HG03097 (cell line): ENCODE measurements around the gene CD59.
"Not testable (repeated sequence)": the region's sequence is repeated elsewhere in the genome, so short reads cannot be mapped to it uniquely, and the experiment has no call there.

Experiments
- ATAC-seq: cut with Tn5 transposase; IDR thresholded peaks from one replicate; pipeline ENCODE4 v1.9.1; 2021; ENCODE audit not compliant: unreplicated experiment, low FRiP score

The CD59 gene

DNA sequence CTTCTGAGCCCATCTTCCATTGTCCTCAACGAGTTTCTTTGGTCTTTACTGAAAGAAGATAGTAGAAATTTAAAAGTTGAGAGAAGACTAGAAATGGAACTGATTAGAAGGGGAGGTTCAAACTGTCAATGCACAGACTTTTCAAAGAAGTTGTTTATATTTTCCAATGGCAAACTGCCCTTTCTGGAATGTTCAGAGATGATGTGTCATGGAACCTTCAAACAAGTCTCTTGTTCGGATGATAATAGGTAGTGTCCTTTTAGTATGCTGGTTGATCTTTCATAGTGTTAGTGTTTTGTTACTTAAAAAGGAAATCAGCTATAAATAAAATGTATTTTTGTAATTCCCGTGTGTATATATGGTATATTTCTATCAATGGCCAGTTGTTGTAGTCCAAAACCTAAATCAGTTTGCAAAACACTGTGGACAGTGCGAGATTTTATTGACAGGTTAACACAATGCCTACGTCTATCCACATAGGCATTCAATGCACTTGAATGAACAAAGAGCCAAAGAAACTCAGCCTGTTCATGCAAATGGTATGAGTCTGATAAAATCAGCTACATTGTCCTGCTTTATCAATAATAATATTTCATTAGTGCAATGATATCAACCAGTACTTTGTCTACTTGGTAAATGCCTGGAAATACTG lies 66.5 kb downstream of the CD59 start:
- ATAC-seq, result no peak

DNA sequence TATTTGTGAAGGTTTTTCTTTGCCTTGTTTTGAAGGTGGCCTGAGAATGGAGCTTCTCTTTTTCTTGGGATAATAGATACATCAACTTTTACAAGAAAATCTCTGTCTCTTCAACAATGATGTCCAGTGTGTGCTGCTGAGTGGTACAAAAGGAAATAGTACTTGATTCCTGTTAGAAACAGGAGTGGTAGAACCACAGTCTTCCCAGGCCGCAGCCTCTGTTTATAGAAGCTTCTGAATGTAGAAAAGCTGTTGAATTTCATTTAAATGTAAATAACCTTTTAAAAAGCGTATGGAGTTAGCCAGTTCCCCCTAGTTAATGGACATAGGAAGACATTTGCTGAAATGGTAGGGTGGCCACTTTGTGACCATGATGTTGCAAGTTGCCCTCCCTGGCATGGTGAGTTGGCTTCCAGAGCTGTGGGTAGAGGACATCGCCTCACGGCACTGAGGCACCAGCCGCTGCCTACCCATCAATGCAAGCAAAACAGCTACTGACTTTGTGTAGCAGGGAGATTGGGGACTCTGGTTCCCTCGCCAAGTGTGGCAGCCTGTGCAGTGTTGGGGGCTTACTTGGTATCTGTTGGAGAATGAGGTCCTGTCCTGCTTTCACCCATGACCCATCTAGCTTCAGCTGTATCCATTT lies 67.1 kb downstream of the CD59 start:
- no peak for ATAC-seq

DNA sequence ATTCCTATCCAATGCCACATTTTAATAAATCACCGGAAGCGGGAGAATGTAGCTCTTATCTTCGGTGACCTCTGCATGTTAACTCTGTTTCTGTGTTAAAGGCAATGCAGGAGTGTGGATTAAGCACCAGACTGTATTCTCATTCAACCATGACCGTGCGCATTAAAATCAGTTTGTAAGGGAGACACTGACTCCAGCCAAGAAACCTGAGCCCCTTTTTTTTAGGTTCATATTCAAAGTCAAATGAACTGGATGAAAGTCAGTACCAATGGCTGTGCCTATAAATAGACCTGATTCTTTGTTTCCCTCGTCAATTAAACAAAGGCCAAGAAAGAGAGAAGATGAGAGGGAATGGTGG lies 67.8 kb downstream of the CD59 start:
- ATAC-seq, result no peak

DNA sequence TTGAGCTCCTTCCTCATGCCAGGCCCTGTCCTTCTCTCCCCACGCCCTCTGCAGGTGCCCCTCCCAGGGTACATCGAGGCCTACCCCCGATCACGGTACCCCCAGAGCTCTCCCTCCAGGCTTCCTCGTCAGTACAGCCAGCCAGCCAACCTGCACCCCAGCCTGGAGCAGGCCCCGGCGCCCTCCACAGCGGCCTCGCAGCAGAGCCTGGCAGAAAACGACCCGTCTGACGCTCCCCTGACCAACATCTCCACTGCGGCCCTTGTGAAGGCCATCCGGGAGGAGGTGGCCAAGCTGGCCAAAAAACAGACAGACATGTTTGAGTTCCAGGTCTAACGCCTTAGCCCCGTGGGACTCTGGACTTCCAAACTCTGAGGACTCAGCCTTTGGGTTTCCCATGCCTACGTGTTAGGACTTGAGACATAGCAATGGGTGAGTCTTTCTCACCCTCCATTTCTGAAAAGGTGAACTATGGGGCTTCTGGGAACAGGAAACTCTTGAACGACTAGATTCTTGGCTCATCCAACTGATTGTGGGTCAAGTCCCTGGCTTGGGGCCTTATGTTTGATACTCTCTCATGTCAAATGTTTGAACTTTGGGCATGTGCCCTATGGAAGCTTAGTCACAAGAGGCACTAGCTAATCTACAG lies 68.3 kb downstream of the CD59 start:
- no peak for ATAC-seq

DNA sequence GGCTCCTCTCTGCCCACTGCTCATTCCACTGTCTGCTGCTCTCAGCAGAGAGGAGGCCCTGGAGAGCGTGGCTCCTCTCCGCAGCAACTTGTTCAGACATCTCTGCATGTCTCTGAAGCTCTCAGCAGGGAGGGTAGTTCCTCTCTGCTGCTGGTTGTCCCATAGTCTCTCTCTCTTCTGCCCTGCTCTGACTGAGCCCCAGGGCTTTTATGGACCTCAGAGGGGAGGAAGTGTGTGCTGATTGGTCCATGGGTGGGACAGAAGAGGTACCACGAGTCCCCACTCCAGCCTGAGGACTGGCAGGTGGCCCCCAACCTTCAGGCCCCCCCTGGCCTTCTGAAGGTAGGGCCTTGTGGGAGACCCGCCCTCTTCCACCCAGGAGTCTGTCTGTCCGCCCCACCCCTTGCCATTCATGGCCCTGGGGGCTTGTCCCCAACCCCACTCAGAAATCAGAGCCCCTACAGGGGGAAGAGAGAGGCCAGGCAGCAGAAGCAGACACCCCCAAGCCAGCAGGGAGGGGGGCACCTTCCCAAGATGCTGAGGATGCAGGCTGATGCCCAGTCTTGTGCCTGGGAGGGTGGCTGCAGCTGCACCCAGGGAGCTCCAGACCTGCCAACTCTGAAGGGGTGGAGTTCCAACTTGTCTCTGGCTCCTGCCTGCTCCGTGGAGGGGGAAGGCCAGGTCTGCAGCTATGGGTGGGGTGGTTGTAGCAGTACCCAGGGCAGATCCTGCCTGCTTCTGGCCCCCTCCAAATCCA lies 70.7 kb downstream of the CD59 start:
- no peak for ATAC-seq

DNA sequence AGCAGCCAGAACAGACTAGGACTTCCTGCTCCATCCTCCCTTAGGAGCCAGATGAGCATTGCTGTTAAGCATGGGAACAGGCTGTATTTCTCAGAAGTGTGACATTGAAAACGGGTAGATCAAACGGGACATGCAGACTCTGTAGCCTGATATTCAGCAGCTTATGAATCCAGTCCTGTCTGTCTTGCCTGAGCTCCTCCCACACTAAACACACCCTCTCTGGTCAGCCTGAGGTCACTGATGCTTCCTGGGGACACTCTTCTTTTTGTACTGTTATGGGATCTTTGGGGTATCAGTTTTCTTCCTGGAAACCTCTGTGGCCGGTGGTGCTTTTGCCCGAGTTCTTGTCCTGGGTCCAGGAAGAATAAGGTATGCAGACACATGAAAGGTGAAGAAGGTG lies 71.4 kb downstream of the CD59 start:
- ATAC-seq, result no peak

DNA sequence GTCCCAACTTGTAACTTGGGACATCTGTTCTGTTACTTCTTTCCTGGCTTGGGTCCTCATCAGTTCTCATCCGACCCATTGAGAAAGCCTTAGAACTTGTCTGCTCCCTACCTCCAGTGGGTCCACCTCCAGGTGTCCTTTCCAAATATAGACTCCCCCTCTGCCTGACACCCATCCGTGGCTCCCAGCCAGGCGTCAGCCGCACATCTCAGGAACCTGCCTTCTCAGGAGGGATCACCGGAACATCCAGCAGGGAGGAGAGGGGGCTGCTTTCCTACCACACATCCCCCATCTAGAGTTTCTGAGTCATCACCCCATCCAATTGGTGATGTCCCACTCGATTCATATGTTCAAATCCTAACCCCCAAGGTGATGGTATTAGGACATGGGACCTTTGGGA lies 72.1 kb downstream of the CD59 start:
- ATAC-seq, result no peak

DNA sequence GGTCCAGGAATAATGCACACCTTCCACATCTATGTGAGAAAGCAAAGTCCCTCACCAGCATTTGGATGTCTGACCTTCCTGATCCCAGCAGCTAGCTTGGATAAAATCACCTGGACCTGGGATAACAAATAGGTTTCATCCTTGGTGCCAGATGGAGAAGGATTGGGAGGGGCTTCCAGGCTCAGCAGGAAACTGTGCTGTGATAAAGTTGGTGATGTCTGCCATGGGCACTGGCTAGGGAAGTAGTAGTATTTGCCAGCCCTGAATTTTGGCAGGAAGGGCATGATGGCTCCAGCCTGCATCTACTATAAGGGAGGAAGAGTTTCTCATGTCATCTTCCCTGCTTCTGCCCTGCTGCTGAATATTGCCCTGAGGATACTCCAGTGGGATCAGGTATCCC lies 73.1 kb downstream of the CD59 start:
- no peak for ATAC-seq

DNA sequence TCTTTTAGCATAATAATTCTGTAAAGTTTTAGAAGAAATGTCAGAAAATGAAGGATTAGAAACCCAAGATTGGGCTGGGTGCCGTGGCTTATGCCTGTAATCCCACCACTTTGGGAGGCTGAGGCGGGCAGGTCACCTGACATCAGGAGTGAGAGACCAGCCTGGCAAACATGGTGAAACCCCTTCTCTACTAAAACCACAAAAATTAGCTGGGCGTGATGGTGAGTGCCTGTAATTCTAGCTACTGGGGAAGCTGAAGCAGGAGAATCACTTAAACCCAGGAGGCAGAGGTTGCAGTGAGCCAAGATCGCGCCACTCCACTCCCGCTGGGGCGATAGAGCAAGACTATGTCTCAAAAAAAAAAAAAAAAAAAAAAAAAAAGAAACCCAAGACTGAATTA lies 74.7 kb downstream of the CD59 start:
- not testable (repeated sequence) for ATAC-seq

DNA sequence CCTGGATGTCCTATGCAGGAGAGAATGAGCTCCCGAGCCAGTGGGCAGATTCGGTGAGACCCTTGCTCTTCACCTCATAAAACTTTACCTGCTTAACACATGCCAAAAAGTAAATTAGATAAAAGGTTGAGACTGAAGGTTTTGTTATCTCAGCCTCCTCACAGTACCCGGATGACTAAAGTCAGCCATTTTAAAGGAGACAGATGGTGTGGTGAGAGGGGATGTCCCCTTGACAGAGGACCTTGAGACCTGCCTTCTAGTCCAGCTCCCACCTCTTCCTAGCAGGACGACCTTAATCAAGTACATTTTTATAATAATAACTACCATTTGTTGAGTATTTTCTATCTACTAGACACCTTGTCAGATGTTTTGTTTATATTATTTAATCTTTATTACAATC lies 75.3 kb downstream of the CD59 start:
- ATAC-seq, result no peak

DNA sequence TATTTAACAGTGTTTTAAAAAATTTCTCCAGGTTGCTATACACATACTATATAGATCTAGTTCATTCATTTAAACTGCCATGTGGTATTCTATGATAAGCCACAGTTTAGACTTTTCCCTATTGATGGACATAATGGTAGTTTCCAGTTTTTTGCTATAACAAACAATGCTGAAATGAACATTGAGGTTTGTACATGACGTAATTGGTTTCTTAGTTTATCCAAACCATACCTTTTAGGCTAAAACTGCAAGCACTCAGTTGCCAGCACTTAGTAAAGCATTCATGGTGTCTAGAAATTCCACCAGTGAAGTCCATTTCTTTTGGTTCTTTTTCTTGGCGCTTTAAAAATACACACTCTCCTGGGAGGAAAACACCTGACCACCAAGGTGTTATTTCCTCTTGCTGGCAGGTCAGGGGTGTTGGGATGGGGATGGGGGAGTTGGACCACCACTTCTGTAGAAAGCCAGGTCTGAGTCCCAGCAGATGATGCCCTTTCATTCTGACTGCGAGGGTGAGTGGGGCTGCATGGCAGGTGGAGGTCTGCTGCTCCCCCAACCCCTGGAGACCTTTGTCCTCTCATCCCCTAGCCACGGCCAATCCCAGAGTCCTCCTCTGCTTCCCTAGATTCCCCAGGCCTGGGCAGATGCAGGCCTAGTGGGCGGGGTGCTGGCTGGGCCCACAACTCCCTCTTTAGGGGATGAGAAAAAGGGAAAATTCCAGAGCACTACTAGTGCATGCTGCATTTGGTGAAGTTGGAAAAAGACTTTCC lies 76.7 kb downstream of the CD59 start:
- no peak for ATAC-seq

DNA sequence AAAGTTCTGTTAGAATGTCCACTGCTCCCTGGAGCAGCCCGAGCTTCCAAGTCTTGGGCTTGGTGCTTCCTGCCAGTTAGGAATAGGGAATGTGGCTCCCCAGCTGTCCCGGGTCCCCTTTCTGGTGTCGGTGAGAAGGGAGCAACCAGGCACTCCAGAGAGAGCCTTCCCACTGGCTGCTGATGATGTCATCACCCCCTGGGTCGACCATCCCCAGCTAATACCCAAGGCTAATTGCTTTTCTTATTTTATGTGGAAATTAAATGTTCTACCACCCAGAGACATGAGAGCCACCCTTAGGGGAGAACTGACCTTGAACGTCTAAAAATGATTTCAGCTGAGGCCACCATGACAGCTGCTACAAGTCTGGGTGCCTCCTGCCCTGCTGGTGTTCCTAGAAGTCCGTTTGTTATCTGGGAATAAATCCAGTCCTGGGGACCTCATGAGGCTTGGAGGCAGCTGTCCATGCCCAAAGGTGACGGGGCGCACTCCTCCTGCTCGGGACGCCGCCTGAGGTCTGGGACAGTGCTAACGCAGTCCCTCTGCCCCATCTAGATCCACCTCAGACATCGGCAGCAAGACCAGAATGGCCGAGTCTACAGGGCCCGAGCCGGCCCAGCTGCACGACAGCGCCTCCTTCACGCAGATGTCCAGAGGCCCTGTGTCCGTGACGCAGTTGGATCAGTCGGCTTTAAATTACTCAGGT lies 77.9 kb downstream of the CD59 start:
- no peak for ATAC-seq

DNA sequence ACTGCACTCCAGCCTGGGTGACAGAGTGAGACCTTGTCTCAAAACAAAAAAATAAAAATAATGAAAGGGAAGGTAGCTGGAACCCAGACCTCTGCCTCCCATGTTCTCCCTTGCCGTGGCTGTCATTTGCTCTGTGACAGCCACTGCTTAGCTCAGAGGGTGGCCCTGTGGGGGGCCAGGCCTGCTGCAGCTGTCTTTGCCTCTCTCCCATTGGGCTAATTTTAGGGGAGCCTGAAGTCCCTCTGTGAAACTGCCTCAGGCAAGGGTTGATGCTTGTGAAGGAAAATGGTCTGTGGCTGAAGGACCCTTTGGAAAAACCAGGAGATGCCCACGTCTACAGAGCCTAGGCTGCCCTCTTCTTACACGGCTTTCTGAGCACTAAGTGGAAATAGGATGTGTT lies 78.5 kb downstream of the CD59 start:
- ATAC-seq, result no peak

DNA sequence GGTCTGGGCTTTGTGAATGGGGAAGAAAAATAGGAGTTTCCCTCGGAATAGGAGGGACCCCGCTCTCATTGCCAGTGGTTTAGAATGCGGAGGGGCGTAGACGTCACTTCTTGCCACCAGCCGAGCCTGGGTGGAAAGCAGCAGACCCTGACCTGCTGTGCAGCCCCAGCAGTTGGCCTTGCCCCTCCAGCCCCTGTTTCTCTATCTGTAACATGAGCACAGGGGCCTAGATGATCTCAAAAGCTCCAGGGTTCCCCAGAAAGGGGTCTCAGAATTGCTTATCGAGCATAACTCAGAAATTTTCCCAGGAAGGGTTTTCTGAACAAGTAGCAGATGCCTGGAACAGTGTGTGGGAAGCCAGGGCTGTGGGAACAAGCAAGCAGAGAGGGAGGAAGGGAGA lies 79.5 kb downstream of the CD59 start:
- ATAC-seq, result no peak

DNA sequence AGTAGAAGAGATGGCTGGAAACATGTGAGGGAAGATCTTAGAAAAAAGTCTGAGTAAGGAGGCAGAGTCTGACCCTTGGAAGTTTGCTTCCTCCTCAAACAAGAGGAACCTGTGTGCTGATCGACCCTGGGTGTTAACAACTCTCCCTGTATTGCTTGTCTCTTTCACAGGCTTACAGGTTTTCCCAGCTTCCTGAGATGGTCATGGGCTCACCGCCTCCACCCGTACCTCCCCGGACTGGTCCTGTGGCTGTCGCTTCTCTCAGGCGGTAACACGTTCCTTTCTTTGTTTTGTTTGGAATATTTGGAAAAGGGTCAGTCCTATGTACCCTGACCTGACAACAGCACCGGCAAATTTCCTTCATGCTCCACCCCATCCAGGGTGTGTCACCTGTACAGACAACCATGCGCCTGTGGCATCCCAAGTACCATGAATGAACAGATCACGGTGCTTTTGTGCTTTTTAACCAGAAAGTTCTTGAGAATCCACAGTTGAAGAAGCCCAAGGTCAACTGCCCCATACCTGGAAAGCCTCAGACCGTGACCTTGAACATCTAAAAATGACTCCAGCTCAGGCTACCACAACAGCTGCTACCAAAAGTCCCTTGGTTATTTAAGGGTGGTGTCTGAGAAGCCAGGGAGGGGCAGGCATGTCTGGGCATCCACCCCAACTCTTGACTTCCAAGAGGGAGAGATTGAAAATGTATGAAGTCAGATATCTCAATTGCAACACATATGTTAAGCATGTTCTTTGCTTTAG lies 80.2 kb downstream of the CD59 start:
- no peak for ATAC-seq

DNA sequence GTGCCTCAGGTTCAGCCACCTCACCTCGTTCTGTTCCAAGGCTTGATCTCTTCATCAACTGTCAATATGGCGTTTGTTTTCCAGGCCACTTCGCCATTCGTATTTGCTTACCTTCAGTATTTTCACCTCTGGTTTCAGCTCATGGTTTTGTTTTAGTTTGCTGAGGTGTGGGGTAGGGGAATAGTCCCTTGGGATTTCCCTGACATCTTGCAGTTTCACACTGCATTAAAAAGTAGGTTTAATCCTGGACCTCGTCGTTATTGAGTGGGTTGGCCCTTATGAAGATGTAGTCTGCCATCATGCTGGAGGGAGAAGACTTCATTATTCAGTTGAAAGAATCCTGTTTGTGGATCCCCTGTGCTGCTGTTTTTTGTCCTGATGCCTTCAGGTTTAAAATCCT lies 81.6 kb downstream of the CD59 start:
- no peak for ATAC-seq
